Activated CD8-positive, alpha-beta memory T cell treated with anti-CD3 and anti-CD28 coated beads for 4 hours (primary cell): Measurements from ENCODE around the gene SPDYA.
"Not testable (repeated sequence)": the region's sequence is repeated elsewhere in the genome, so short reads cannot be mapped to it uniquely, and the experiment has no call there.

Experiments
- DNase-seq, 2 donors: peaks; one replicate each; pipeline ENCODE4 v3.0.0-alpha.2; 2020; ENCODE audit warnings: low read depth in 2 of 2

Gene SPDYA

DNA sequence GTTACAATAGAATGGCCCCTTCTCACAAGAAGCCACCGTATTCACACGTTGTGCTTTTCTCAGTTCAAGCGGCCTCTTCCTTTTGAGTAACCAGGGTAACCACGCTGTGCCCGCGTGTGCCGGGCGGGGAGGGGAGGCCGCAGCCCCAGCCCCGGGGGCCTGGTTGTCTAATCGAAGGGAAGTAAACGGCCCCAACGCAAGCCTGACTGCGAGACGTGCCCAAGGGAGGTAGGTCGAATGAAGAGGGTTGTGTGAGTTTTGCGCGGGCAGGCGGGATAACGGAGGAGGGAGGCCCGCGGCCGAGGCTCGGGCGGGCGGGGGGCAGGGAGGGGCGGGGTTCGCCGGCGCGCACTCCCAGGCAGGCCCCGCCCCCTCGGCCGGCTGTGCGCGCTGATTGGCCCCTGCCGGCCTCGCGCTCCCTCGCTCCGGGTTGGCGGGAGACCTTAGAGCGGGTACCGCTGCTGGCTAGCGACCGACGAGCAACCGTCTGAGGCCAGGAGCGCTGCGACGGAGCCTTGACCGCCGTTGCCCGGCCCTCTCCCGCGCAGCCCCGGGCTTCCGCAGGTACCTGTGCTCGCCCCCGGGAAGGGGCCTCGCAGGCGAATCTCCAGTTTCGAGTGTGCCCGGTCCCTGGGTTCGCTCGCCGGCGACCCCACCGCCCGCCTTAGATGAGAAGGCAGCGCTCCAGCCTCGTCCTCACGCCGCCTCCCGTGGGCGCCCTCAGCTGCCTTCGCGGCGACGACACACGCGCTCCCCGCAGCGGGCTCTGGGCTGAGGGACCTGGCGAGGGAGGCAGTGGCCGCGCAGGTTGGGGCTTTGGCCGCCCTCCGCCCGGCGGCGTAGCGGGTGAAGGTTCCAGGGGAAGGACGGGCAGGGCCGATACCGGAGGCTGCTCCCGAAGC is at the start of gene SPDYA:
TSS of gene SPDYA (plus strand) at position 451 of the 902 bp plus-strand sequence. CDS start 5,181 bp downstream, outside the sequence.
- DNase-seq = peak; percentile 56 to 63

- DNase-seq = no peak
These were observed 49.2 kb upstream of the SPDYA start for GRCh38 chr2:28761420-28761819.

GRCh38 chr2:28764909-28765711 is 45.5 kb upstream of the SPDYA start:
- DNase-seq = no peak

- DNase-seq = no peak
These were observed 44.6 kb upstream of the SPDYA start for GRCh38 chr2:28766070-28766469.

- DNase-seq = no peak
These were observed 43.3 kb upstream of the SPDYA start for GRCh38 chr2:28767337-28767736.

DNA sequence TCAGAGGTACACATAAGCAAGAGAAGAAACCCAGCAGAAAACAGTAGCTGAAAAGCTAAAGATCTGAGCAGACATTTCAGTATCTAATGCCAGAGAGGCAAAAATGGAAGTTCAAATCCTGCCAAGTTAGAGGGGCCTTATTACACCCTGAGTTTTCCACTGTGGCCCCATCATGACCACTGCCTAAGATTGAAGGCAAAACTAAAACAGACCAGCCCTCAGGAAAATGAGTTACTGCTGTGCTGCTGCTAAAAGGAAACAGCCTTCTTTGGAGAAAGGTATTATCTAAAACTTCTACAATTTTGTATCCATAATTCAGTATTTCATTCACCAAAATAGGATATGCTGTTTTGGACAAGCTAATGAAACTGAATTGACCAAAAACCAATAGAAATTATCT is 42.2 kb upstream of the SPDYA start:
- no peak for DNase-seq

DNA sequence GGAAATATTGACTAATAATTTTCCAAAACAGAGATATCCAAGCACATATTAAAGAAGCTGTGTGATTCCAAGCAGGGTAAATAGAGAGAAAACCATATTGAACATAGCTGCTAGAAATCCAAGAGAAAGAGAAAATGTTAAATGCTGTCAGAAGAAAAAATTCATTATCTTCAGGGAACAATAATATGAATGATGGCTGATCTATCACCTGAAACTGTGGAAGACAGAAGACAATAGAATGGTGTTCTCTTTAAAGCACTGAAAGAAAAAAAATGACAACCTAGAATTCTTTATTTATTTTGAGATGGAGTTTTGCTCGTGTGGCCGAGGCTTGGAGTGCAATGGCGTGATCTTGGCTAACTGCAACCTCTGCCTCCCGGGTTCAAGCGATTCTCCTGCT is 41.7 kb upstream of the SPDYA start:
- DNase-seq = no peak

GRCh38 chr2:28772351-28772750 is 38.3 kb upstream of the SPDYA start:
- DNase-seq = no peak

GRCh38 chr2:28776471-28776870 is 34.2 kb upstream of the SPDYA start:
- DNase-seq = no peak

DNA sequence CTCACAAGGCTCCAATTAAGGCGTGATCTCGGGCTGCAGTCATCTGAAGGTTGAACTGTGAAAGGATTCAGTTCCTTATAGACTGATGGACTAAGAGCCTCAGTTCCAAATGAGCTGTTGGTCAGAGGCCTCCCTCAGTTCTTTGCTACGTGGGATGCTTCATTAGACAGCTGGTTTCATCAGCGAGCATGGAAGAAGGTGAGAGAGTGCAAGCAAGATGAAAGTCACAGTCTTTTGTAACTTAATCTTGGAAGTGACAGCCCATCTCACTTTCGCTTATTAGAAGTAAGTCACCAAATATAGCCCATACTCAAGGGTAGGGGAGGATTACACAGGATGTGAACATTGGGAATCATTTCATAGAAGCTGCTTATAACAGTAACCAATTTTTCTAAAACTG is 32.2 kb upstream of the SPDYA start:
- no peak for DNase-seq

DNA sequence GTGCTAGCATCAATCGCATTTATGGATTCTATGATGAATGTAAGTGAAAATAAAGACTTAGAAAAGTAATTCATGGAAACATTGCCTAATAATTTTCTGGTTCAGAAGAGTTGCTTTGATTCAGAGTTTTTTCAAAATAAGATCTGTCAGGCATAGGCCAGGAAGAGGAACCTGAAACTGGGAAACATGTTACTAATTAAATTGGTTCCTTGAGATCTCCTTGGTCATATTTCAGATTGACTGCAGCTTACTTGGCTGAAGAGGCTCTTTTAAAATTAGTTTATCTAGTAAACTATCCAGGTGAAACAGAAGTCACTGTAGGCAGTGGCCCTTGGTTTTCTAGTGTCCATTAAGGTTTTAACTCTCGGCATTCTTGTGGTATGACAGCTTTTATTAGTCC is 31.6 kb upstream of the SPDYA start:
- no peak for DNase-seq

DNA sequence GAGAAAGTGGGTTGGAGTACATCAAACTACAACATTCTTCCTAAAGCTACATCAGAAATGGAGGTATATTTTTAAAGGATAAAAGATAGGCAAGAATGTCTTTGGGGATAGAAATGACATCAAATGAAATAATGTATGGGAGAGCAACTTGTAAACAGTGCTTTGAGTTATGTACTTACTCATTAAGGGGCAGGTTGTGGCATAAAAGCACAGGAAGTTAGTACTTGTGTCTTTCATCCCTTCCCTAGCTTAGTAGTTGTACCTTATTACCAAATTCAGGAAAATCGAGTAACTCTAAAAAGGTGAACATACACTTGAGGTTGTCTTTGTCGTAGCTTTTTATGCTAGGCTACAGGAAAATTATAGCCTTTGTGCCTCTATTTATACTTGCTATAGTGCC is 30.1 kb upstream of the SPDYA start:
- DNase-seq = no peak

DNA sequence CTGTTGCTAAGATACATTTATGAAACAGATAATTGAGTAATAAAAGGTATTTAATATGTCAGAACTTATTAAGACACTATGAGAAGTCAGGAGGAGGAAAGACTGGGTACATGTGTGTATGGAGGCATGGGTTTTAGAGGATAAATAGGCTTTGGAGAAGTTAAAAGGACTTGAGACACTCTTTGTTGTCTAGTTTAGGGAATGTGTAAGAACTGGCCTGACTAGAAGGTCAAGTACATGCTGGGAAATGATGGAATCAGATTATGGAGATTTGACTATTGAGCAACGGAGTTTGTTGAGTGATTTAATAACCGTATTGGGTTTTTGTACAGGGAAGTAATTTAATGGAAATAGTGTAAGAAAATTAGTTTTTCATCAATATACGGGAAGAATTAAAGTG is 28.2 kb upstream of the SPDYA start:
- DNase-seq = no peak

DNA sequence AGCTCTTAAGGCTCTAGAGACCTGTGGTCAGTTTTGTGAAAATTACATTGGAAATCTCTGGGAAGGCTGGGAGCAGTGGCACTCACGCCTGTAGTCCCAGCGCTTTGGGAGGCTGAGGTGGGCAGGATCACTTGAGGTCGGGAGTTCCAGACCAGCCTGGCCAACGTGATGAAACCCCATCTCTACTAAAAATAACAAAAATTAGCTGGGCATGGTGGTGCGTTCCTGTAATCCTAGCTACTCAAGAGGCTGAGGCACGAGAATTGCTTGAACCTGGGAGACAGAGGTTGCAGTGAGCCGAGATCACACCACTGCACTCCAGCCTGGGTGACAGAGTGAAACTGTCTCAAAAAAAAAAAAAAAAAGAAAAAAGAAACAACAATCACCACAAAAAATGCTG is 26.1 kb upstream of the SPDYA start:
- not testable (repeated sequence) for DNase-seq

- no peak for DNase-seq
These were observed 14.0 kb upstream of the SPDYA start for GRCh38 chr2:28796620-28797019.

GRCh38 chr2:28801726-28802125 is 8.9 kb upstream of the SPDYA start:
- DNase-seq = no peak

DNA sequence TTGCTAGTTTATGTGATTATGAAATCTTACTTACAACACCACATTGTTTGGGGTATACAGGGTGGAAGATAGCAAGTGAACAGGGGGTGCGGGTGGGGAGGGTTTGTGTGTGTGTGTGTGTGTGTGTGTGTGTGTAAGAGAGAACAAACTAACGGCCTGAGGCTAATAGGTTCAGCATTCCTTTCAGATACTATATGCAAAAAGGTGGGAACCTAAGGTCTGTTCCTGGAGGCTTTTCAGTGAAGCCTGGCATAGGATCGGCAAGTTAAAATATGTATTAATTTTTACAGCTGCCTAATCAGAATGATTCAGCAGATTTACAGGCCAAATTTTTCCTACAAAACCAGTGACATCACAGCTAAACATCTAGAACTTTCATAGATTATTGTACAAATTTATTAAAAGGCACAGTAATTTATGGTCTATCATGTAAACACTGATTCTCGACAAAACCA is 7.6 kb upstream of the SPDYA start:
- no peak for DNase-seq

DNA sequence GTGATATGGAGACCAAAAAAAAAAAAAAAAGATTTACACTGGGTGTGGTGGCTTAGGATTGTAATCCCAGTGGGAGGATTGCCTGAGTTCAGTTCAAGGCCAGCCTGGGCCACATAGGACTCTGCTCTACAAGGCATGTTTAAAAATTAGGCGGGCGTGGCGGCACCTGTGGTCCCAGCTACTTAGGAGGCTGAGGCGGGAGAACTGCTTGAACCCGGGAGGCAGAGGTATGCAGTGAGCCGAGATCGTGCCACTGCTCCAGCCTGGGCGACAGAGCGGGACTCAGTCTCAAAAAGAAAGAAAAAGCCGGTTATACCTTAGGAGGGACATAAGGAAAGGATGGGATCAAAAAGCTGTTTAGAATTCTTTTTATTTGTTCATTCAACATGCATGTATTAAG is 707 bp upstream of the SPDYA start:
- no peak for DNase-seq

DNA sequence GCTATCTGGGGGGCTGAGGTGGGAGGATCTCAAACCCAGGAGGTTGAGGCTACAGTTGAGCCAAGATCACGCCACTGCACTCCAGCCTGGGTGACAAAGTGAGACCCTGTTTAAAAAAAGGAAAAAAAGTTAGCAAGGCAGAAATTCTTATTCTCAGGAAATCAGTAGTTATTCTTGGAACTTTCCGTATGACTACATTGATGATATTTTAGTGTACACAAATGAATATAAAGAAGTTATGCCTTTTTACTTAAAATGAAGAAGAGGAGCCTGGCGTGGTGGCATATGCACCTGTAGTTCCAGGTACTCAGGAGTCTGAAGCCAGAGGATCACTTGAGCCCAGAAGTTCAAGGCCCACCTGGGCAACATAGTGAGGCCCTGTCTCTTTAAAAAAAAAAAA is 7.4 kb downstream of the SPDYA start:
- no peak for DNase-seq

- DNase-seq = peak; percentile 14 to 31
These were observed 10.8 kb downstream of the SPDYA start for GRCh38 chr2:28821295-28821958.

DNA sequence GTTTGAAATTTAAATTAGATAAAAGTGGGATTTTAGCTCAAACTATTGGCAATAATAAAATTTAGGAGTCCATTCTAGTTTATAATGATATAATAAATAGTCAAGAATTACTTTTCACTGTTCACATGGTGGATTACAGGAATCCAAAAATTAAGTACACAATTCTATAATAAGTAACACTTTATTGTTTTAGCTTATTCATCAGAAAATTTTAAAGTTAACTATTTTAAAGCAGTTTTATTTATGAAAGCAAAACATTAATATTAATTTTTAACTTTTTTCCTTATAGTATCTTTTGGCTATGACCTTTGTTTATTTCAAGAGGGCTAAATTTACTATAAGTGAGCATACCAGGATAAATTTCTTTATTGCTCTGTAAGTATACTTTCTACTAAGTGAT is 11.4 kb downstream of the SPDYA start:
- DNase-seq = no peak

DNA sequence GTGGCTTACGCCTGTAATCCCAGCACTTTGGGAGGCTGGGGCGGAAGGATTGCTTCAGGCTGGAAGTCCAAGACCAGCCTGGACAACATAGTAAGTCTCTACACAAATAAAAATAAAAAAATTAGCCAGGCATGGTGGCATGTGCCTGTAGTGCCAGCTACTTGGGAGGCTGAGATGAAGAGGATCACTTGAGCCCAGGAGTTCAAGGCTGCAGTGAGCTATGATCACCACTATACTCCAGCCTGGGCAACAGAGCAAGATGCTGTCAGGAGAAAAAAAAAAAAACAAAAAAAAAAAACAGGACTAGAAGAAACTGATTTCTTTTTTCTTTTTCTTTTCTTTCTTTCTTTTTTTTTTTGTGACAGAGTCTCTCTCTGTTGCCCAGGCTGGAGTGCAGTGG is 13.6 kb downstream of the SPDYA start:
- no peak for DNase-seq
